PC-9 (cell line): ENCODE results near the gene CLASP1. TPM values are rescaled to one million over a fixed set of nuclear protein-coding genes. Genes with fewer than 3 reads are reported as not detected.
"Not testable (repeated sequence)": the region's sequence is repeated elsewhere in the genome, so short reads cannot be mapped to it uniquely, and the experiment has no call there.

Experiments used
- BruUV-seq: library from RNA; stranded (reverse); fragments of 400-500 nt; replicated peaks from 2 replicates; lab custom pipeline; 2021; lab: Mats Ljungman, UMichigan
- CTCF ChIA-PET: fragments of 300-600 bp; sonication (Branson Sonifier 250); formaldehyde crosslinking; loops from one replicate; lab custom pipeline; 2022; ENCODE audit warnings: antibody characterized with exemption; lab: Charles Lee
- POLR2A ChIA-PET: fragments of 300-600 bp; sonication (Branson Sonifier 250); formaldehyde crosslinking; loops from one replicate; lab custom pipeline; 2022; ENCODE audit warnings: antibody characterized with exemption; ENCODE audit not compliant: unreplicated experiment; lab: Charles Lee
- DNase-seq, 2 experiments: peaks; one replicate each; pipeline versions ENCODE4 v3.0.0 to v3.0.0-alpha.2; 2015 to 2022; ENCODE audit warnings: mixed read lengths in 1 of 2
- H2AFZ ChIP-seq: fragments of 200-600 bp; sonication (generic); 2 replicates; pipeline ENCODE4 v1.8.1; 2017; ENCODE audit warnings: antibody characterized with exemption
- H3F3A ChIP-seq: fragments of 200-600 bp; sonication (generic); 2 replicates; pipeline ENCODE4 v1.8.1; 2017; ENCODE audit warnings: antibody characterized with exemption, mild to moderate bottlenecking, low read depth; ENCODE audit not compliant: insufficient read depth
- H3K27ac ChIP-seq: fragments of 200-600 bp; sonication (generic); 2 replicates; pipeline ENCODE4 v1.6.1; 2016; ENCODE audit warnings: mixed run types
- H3K27me3 ChIP-seq: fragments of 200-600 bp; sonication (generic); 2 replicates; pipeline ENCODE4 v1.6.1; 2016; ENCODE audit warnings: low read depth, mixed run types; ENCODE audit not compliant: insufficient read depth
- H3K36me3 ChIP-seq: fragments of 200-600 bp; sonication (generic); 2 replicates; pipeline ENCODE4 v1.6.1; 2016; ENCODE audit warnings: low read depth, mixed run types
- H3K4me1 ChIP-seq: fragments of 200-600 bp; sonication (generic); replicated peaks from 2 replicates; pipeline ENCODE4 v1.6.1; 2016; ENCODE audit warnings: mixed run types; ENCODE audit not compliant: insufficient read depth
- H3K4me2 ChIP-seq: fragments of 200-600 bp; sonication (generic); 2 replicates; pipeline ENCODE4 v1.6.1; 2017; ENCODE audit warnings: mixed run types
- H3K4me3 ChIP-seq: fragments of 200-600 bp; sonication (generic); 2 replicates; pipeline ENCODE4 v1.6.1; 2016; ENCODE audit warnings: mixed run types
- H3K79me2 ChIP-seq: fragments of 200-600 bp; sonication (generic); 2 replicates; pipeline ENCODE4 v1.6.1; 2017; ENCODE audit warnings: low read depth, mixed run types
- H3K9me2 ChIP-seq: fragments of 200-600 bp; sonication (generic); 2 replicates; pipeline ENCODE4 v1.8.1; 2017; ENCODE audit warnings: mild to moderate bottlenecking; ENCODE audit not compliant: insufficient read depth
- H3K9me3 ChIP-seq: fragments of 200-600 bp; sonication (generic); 2 replicates; pipeline ENCODE4 v1.8.1; 2016; ENCODE audit warnings: low read depth; ENCODE audit not compliant: insufficient read depth
- H4K20me1 ChIP-seq: fragments of 200-600 bp; sonication (generic); 2 replicates; pipeline ENCODE4 v1.8.1; 2017; ENCODE audit not compliant: insufficient read depth
- EZH2 ChIP-seq: fragments of 200-600 bp; sonication (generic); IDR thresholded peaks from 2 replicates; pipeline ENCODE4 v1.8.0; 2017; ENCODE audit warnings: antibody characterized with exemption, low read depth
- intact Hi-C: fragments of 100-400 bp; cut with micrococcal nuclease; formaldehyde crosslinking; loops from one replicate; pipeline ENCODE4 v1.10.0; 2022; ENCODE audit not compliant: unreplicated experiment
- total RNA-seq: library from RNA; stranded (reverse); gene quantifications from 2 replicates; pipeline ENCODE4 v1.2.3, GENCODE V29; 2021
- TF ChIP-seq, protein P1 (sequence below): fragments of 200-600 bp; sonication (generic); conservative IDR thresholded peaks from 2 replicates; pipeline ENCODE4 v1.6.1; 2017; ENCODE audit warnings: mixed run types, antibody characterized with exemption, mild to moderate bottlenecking, moderate library complexity

The CLASP1 gene
- total RNA-seq, 1 experiment from 2014 or later: 61.8 TPM

- Histone ChIP-seq H3K9me2 (no peaks in the 10 kb centered on the region), H3K27me3 (no peaks in the 10 kb centered on the region), H3K36me3 (0 out of 2 replicates have a peak, but pooled peaks cover 3% of the 10 kb centered on the region), H3K27ac (0 out of 2 replicates have a peak overlapping the region, but pooled peaks have one; percentile 27), H4K20me1 (peaks cover 19% of the 10 kb centered on the region), H3K79me2 (peaks cover 91% of the 10 kb centered on the region), H3K4me2 (no peak overlapping the region), H3K9me3 (peaks cover 4% of the 10 kb centered on the region; the same call in 1 of the 2 replicates), H3F3A (peaks cover 16% of the 10 kb centered on the region), H3K4me3 (no peak overlapping the region), H2AFZ (no peak overlapping the region), H3K4me1 (peaks cover 2% of the 10 kb centered on the region; the same call in 1 of the 2 replicates)
- TF ChIP-seq, protein P1, sequence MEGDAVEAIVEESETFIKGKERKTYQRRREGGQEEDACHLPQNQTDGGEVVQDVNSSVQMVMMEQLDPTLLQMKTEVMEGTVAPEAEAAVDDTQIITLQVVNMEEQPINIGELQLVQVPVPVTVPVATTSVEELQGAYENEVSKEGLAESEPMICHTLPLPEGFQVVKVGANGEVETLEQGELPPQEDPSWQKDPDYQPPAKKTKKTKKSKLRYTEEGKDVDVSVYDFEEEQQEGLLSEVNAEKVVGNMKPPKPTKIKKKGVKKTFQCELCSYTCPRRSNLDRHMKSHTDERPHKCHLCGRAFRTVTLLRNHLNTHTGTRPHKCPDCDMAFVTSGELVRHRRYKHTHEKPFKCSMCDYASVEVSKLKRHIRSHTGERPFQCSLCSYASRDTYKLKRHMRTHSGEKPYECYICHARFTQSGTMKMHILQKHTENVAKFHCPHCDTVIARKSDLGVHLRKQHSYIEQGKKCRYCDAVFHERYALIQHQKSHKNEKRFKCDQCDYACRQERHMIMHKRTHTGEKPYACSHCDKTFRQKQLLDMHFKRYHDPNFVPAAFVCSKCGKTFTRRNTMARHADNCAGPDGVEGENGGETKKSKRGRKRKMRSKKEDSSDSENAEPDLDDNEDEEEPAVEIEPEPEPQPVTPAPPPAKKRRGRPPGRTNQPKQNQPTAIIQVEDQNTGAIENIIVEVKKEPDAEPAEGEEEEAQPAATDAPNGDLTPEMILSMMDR: no peak
- BruUV-seq: no TSS peak
- intact Hi-C loops: no loop called here
- ChIA-PET POLR2A (interaction anchor here (0.8 kb wide), 1 partner anchor 79 kb away, joined by 13 read pairs; no protein-coding TSS in a partner anchor), CTCF (no interaction called here)
- DNase-seq: no peak
These were observed 8.6 kb downstream of the CLASP1 start for GRCh38 chr2:121640380-121641316.

GRCh38 chr2:121639846-121640245 is 9.4 kb downstream of the CLASP1 start:
- H2AFZ ChIP-seq, H3K27ac ChIP-seq, H3K4me3 ChIP-seq, H3K9me3 ChIP-seq, DNase-seq, H3K4me2 ChIP-seq, H3K27me3 ChIP-seq, intact Hi-C loops, BruUV-seq, H3K4me1 ChIP-seq, H3K9me2 ChIP-seq, CTCF ChIA-PET, H3K36me3 ChIP-seq: not testable (repeated sequence)
- H4K20me1 ChIP-seq: peaks cover 12% of the 10 kb centered on the region; the same call in 1 of the 2 replicates
- POLR2A ChIA-PET: interaction anchor here (0.7 to 0.8 kb wide), 2 partner anchors 78 kb away, joined by 13 to 19 read pairs; no protein-coding TSS in a partner anchor
- H3K79me2 ChIP-seq: peaks cover 91% of the 10 kb centered on the region
- H3F3A ChIP-seq: peaks cover 24% of the 10 kb centered on the region

DNA sequence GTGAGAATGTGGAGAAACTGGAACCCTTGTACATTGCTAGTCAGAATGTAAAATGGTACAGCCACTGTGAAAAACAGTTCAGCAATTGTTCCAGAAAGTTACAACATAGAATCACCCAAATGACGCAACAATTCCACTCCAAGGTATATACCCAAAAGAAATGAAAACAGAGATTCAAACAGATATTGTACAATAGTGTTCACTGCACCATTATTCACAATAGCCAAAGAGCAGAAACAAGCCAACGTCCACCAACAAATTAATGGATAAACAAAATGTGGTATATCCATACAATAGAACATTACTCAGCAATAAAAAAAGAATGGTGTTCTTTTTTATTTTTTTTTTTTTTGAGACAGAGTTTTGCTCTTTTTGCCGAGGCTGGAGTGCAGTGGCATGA is 10.9 kb downstream of the CLASP1 start:
- ChIA-PET CTCF (no interaction called here), POLR2A (no interaction called here)
- peaks cover 4% of the 10 kb centered on the region; the same call in 1 of the 2 replicates for H3K9me3 ChIP-seq
- H3K4me1 ChIP-seq: peaks cover 19% of the 10 kb centered on the region
- no peak for DNase-seq
- no peak overlapping the region for H3K4me3 ChIP-seq
- no peaks in the 10 kb centered on the region for H3K27me3 ChIP-seq
- peaks cover 16% of the 10 kb centered on the region for H4K20me1 ChIP-seq
- intact Hi-C loops: no loop called here
- no peaks in the 10 kb centered on the region for H3K9me2 ChIP-seq
- BruUV-seq: no TSS peak
- no peak overlapping the region for H3K27ac ChIP-seq
- no peak overlapping the region for H2AFZ ChIP-seq
- TF ChIP-seq, protein P1: no peak
- no peak for TF ChIP-seq EZH2
- 0 out of 2 replicates have a peak, but pooled peaks cover 3% of the 10 kb centered on the region for H3K36me3 ChIP-seq
- H3K79me2 ChIP-seq: peaks cover 91% of the 10 kb centered on the region
- H3F3A ChIP-seq: peaks cover 34% of the 10 kb centered on the region
- no peak overlapping the region for H3K4me2 ChIP-seq
